GM12891 (cell line): ENCODE results near the gene BMP6.

ENCODE experiments used
- PAX5 ChIP-seq: IDR thresholded peaks from 2 replicates; pipeline ENCODE4 v1.6.1; 2011; ENCODE audit warnings: low read length, moderate library complexity, mild to moderate bottlenecking; ENCODE audit not compliant: insufficient read depth, severe bottlenecking
- POLR2A ChIP-seq: IDR thresholded peaks from 2 replicates; pipeline ENCODE4 v1.6.1; 2011; ENCODE audit warnings: low read depth, low read length, control low read depth
- POLR2AphosphoS5 ChIP-seq: IDR thresholded peaks from 2 replicates; pipeline ENCODE4 v1.6.1; 2011; ENCODE audit warnings: low read depth, low read length, control low read depth
- POU2F2 ChIP-seq: IDR thresholded peaks from 2 replicates; pipeline ENCODE4 v1.6.1; 2011; ENCODE audit warnings: low read depth, mild to moderate bottlenecking, control low read depth, low read length, moderate library complexity
- SPI1 ChIP-seq: IDR thresholded peaks from 2 replicates; pipeline ENCODE4 v1.6.1; 2011; ENCODE audit warnings: low read depth, low read length, control low read depth
- TAF1 ChIP-seq: IDR thresholded peaks from 2 replicates; pipeline ENCODE4 v1.6.1; 2011; ENCODE audit warnings: low read depth, low read length, control low read depth

DNA sequence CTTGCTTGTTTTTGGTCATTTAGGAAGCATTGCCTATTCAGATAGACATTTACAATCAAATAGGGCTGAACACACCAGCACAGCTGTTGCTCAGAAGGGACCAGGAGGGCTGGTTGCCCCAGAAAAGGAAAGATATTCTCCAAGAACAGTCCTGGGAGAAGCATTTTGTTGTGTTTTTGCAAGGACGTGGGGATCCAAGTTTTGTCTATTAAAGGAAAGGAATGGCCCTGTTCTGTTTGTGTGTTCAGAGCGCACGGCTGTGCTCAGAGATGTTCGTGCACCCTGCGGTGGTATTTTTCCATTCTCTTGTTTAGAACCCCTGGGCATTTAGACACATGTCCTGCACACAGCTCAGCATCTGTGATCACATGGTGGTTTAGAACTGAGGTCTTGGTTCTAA is 102.2 kb downstream of the BMP6 start:
- TF ChIP-seq POLR2A: no peak
- TF ChIP-seq POLR2AphosphoS5: no peak
- no peak for TF ChIP-seq TAF1
- no peak for TF ChIP-seq SPI1
- no peak for TF ChIP-seq POU2F2
- no peak for TF ChIP-seq PAX5
